GM21717 (cell line): Measurements from ENCODE around the gene TAF11L5.
"Not testable (repeated sequence)": the region's sequence is repeated elsewhere in the genome, so short reads cannot be mapped to it uniquely, and the experiment has no call there.

Experiments used
- ATAC-seq: cut with Tn5 transposase; IDR thresholded peaks from one replicate; pipeline ENCODE4 v1.9.1; 2021; ENCODE audit warnings: mild to moderate bottlenecking, moderate library complexity; ENCODE audit not compliant: unreplicated experiment

The TAF11L5 gene

GRCh38 chr5:17524935-17525334 lies at the start of gene TAF11L5:
TAF11L5 (plus strand) TSS chr5:17525235.
- not testable (repeated sequence) for ATAC-seq

- no peak for ATAC-seq
Observed at GRCh38 chr5:17477043-17477442, 48.0 kb upstream of the TAF11L5 start.

GRCh38 chr5:17477573-17478265 lies 47.3 kb upstream of the TAF11L5 start:
- ATAC-seq, result no peak

GRCh38 chr5:17481378-17481777 lies 43.7 kb upstream of the TAF11L5 start:
- ATAC-seq, result no peak

- no peak for ATAC-seq
Observed at GRCh38 chr5:17482790-17483189, 42.2 kb upstream of the TAF11L5 start.

GRCh38 chr5:17486464-17487173 lies 38.4 kb upstream of the TAF11L5 start:
- ATAC-seq, result not testable (repeated sequence)

- no peak for ATAC-seq
Observed at GRCh38 chr5:17487174-17487512, 37.9 kb upstream of the TAF11L5 start.

GRCh38 chr5:17491257-17491656 lies 33.8 kb upstream of the TAF11L5 start:
- not testable (repeated sequence) for ATAC-seq

- no peak for ATAC-seq
Observed at GRCh38 chr5:17492770-17493169, 32.3 kb upstream of the TAF11L5 start.

- no peak for ATAC-seq
Observed at GRCh38 chr5:17497446-17497845, 27.6 kb upstream of the TAF11L5 start.

- not testable (repeated sequence) for ATAC-seq
Observed at GRCh38 chr5:17497931-17498330, 27.1 kb upstream of the TAF11L5 start, which contains the start of gene TAF11L2. TAF11L2 (plus strand) TSS chr5:17498231.

- no peak for ATAC-seq
Observed at GRCh38 chr5:17511775-17512325, 13.2 kb upstream of the TAF11L5 start.

GRCh38 chr5:17517526-17517925 lies 7.5 kb upstream of the TAF11L5 start:
- not testable (repeated sequence) for ATAC-seq

GRCh38 chr5:17518067-17518466 lies 7.0 kb upstream of the TAF11L5 start, which contains the start of gene TAF11L3:
TAF11L3 (plus strand) TSS chr5:17518367.
- not testable (repeated sequence) for ATAC-seq

- ATAC-seq, result not testable (repeated sequence)
Observed at GRCh38 chr5:17519508-17519907, 5.5 kb upstream of the TAF11L5 start.

- ATAC-seq, result not testable (repeated sequence)
Observed at GRCh38 chr5:17521501-17521900, 3.5 kb upstream of the TAF11L5 start, which contains the start of gene TAF11L4. TAF11L4 (plus strand) TSS chr5:17521801.

- ATAC-seq, result not testable (repeated sequence)
Observed at GRCh38 chr5:17526504-17526903, 1.5 kb downstream of the TAF11L5 start.

- ATAC-seq, result not testable (repeated sequence)
Observed at GRCh38 chr5:17528369-17528768, 3.3 kb downstream of the TAF11L5 start, which contains the start of gene TAF11L6. TAF11L6 (plus strand) TSS chr5:17528669.
